ENCODE results near the gene ZBTB7C.
A peak's percentile ranks its signal among the peaks of the same experiment; 100 is the strongest.
"Not testable (repeated sequence)": the region's sequence is repeated elsewhere in the genome, so short reads cannot be mapped to it uniquely, and the experiment has no call there.

Gene ZBTB7C

DNA sequence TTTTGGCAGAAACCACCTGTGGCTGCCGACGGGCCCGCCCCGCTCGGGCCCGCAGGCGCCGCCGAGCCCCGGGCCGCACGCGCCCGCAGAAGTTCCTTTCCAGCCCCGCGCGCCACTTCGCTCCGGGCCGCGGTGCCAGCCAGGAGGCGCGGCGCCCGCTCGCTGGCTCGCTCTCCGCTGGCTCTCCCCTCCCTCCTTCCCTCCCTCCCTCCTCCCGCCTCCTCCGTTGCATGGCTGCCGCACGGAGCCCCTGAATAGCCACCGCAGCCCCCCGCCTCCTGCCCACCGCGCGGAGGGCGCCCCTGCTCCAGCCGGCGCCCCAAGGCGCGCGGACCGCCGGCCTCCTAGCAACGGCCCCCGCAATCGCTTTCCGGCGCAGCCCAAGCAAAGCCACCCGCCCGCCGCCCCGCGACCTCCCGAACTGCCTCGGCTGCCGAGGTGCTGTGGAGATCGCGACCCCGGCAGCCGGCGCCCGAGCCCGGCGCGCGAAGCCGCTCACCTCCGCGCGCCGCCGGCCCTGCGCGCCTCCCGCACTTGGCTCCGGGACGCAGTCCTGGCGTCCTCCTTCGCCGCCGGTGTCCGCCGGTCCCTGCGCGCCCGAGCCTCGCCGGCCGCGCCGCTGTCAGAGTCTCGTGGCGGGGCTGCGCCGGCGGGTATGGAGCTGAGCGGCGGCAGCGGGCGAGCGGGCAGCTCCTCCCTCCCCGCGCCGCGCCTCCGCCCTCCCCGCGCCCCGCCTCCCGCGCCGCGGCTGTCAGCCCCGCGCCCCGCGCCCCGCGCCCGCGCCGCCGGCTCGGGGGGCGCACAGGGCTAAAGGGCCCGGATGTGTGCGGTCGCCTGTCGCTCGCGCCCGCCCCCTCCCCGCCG lies at the start of gene ZBTB7C:
ZBTB7C (minus strand) TSS at position 657 of the 864 bp plus-strand sequence.
- no peak for DNase-seq (ENCODE audit: low read depth)

DNA sequence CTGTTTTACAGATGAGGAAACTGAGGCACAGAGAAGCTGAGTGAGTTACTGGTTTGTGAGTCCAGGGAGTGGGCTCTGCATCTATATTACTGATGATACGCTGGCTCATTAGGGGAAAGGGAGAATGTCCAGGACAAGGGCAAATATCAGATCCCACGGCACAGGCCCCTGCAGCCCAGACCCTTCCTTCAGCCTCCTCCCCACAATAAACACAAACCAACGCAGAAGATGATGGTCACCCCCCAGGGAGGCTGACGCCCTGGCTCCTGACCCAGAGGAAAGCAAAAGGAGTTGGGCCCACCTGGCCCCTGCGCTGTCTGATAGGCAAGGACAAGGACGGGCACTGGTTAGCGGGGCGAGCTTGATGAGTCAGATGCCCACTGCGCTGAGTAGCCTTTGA lies 47.7 kb upstream of the ZBTB7C start:
- no peak for DNase-seq (ENCODE audit: low read depth)

- DNase-seq (ENCODE audit: low read depth): peak; percentile 14
Observed at GRCh38 chr18:48455555-48456478, 46.6 kb upstream of the ZBTB7C start.

- DNase-seq (ENCODE audit: low read depth): no peak
Observed at GRCh38 chr18:48454261-48454757, 45.1 kb upstream of the ZBTB7C start.

- DNase-seq (ENCODE audit: low read depth): no peak
Observed at GRCh38 chr18:48453330-48454066, 44.3 kb upstream of the ZBTB7C start.

DNA sequence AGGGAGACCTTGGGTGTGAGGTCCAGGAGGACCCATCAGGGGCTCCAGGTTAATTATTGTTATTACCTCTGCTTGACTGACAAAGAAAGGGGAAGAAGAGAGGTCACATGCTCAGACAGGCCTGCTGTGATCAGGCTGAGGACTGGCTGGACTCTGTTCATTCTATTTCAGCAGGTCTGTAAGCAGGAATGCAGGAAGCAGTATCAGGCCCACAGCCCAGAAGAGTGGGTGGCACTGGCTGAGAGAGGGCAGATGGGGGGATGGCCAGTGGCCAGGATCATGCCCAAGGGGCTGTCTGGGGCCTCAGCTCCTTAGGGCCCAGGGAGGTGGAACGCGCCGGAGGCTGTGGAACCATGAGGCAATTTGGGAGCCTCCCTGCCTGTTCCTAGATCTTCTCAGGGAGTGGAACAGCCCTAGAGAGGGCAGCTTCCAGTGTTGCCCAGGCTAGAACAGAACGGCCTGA lies 43.7 kb upstream of the ZBTB7C start:
- DNase-seq (ENCODE audit: low read depth): no peak

GRCh38 chr18:48450685-48451084 lies 41.5 kb upstream of the ZBTB7C start:
- DNase-seq (ENCODE audit: low read depth): no peak

DNA sequence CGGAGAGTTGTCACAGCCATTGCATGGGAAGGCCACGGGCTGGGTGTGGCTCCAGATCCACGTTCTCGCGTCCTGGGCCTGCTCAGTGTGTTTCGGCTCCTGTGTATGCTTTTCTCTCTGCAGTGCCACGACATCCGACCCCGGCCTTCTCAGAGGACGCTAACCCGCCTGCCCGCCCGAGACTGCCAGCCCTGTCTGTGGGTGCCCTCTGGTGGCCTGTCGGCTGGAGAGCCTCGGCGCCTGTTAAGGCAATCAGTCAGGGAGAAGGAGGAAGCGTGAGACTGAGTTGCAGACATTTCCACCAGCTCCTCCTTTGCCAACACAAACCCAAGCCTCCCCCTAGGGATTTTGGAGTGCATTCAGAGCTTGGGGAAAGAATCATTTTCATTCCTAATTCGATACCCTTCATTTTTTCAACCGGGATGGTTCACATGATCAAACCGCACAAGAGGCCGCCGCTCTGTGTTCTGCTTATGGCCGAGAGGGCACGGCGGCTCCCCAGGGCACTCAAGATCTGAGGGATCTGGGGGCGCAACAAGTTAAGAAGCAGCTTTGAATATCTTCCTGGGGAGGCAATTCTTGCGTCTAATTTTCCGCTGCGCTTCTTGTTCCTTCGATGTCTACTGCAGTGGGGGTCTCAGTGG lies 37.5 kb upstream of the ZBTB7C start:
- DNase-seq (ENCODE audit: low read depth): peak; percentile 51

GRCh38 chr18:48445540-48445939 lies 36.4 kb upstream of the ZBTB7C start:
- peak; percentile 69 for DNase-seq (ENCODE audit: low read depth)

- no peak for DNase-seq (ENCODE audit: low read depth)
Observed at GRCh38 chr18:48442761-48443160, 33.6 kb upstream of the ZBTB7C start.

DNA sequence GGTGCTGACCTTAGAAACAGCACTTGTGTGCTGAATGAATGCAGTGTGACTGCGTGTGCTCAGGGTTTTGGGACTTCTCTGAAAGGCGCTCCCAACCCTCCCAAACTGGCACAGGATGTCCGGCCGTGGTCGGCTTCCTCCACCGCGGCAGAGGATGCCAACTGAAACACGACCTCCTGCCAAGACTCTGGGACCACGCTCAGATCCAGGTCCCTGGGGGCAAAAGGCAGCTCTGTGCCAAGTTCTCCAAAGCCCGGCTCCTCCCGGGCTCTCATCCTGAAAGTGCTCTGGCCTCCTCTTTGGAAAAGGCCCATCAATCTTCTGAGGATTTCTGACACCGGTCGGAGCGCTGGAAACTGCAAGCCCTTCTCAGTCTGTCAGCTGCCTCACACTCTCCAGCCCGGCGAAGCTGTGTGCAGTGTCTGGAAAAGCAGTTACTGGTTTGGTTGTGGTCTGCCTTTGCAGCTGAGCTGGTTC lies 32.3 kb upstream of the ZBTB7C start:
- DNase-seq (ENCODE audit: low read depth): no peak

DNA sequence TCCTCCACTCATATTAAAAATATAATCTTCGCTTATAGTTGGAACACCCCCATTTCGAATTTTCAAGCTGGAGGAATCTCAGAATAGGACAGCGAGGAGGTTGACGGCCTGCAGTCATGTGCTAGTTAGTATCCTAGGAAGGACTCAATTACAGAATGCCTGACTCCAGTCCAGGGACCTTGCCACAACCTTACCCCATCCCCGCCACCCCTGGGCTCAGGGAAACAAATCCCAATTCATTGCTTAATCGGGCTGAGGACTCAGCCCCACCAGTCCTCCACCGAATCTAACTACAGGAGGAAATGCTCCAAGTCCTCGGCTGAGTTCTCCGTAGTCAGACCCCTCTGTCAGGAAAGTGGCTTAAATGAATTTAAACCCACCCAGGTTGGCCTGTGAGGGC lies 31.7 kb upstream of the ZBTB7C start:
- no peak for DNase-seq (ENCODE audit: low read depth)

DNA sequence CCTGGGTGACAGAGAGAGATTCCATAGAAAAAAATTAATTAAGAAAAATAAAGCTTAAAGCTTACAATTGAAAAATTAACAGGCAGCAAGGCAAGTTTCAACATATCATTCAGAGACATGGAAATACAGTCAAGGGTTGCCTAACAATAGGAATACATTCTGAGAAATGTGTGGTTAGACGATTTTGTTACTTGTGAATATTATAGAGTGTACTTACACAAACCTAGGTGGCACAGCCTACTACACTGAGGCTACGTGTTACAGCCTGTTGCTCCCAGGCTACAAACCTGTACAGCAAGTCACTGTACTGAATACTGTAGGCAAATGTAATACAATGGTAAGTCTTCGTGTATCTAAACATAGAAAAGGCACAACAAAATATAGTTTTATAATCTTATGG lies 27.7 kb upstream of the ZBTB7C start:
- DNase-seq (ENCODE audit: low read depth): no peak

DNA sequence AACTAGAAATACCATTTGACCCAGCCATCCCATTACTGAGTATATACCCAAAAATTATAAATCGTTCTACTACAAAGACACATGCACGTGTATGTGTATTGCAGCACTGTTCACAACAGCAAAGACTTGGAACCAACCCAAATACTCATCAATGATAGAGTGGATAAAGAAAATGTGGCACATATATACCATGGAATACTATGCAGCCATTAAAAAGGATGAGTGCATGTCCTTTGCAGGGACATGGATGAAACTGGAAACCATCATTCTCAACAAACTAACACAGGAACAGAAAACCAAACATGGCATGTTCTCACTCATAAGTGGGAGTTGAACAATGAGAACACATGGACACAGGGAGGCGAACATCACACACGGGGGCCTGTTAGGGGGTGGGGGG lies 25.2 kb upstream of the ZBTB7C start:
- DNase-seq (ENCODE audit: low read depth): not testable (repeated sequence)

DNA sequence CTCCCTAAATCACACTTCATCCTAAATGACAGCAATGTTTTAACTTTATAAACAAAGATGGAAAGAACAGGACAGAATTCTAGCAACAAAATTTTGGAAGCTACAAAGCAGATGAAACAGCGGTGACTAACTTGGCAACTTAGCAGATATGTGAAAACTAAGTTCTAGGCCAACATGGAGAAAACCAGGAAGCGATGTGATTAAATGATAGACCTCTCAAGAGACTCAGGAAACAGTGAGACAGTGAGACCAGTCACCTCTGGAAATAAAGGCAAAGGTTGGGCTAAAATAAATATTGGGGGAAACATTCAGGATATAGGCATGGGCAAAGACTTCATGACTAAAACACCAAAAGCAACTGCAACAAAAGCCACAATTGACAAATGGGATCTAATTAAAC lies 24.4 kb upstream of the ZBTB7C start:
- DNase-seq (ENCODE audit: low read depth): no peak

DNA sequence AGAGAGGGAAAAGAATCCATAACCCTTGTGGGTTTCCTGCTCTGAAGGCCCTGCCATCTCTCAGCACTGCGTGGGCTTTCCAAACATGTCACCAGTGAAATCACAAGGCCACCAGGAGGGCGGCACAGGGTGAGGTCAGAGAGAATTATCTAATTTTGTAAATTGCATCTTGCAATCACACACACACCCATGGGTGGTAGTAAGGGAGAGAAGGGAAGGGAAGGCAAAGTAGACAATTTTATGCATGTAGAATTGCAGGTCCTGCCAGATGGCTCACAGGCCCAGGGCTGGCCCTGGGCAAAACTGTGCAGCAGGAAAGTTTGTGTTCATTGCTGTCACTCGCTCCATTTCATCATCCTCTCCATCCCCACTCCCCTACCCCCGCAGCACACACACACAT lies 21.0 kb upstream of the ZBTB7C start:
- no peak for DNase-seq (ENCODE audit: low read depth)

DNA sequence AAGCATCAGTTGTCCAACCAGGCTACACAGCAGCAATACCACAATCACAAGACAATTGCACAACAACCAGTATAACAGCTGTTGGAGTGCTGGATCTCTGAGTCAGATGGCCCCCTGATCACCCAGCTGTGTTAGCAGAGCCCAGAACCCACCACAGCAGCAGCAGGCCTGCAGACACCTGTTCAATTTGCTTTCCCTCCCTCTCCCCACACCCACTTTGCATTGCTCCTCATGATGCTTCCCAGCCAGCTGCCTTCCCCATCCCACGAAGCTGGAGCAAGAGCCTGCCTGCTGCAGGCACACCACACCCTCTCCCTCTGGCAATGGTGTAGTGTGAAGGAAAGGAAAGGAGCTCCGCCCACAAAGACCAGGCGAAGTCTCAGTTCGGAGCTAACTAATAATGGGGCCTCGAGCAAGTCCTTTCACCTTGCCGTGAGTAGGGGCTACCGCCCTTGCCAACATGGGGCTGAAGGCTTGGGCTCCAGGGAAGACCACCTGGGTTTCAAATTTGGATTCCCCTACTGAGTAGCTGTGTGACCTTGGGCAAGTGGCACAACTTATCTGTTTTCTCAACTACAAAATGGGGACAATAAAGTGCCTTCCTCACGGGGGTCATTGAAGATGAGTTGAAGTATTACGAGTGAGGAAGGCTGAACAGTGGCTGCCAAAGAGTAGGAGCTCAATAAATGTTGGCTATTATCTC lies 19.4 kb upstream of the ZBTB7C start:
- no peak for DNase-seq (ENCODE audit: low read depth)

DNA sequence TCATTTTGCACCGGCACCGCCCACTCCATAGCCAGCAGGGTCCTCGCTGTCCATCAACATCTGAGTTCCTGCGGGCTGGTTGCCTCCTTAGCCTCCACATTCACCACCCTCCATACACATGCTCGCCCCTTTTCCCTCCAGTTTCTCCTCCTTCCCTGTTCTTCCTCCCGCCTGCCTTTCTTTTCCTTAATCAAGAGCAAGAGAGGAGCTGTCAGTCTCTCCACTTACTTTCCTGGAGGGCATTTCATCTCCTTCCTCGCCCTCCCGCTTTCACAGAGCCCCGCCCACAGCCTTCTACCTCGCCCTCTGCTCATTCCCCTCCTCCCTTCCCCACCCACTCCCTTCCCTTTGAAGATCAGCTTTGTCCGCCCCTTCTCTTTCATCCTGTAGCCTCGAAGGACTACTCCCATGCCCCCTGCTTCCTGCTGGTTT lies 13.8 kb upstream of the ZBTB7C start:
- DNase-seq (ENCODE audit: low read depth): no peak

DNA sequence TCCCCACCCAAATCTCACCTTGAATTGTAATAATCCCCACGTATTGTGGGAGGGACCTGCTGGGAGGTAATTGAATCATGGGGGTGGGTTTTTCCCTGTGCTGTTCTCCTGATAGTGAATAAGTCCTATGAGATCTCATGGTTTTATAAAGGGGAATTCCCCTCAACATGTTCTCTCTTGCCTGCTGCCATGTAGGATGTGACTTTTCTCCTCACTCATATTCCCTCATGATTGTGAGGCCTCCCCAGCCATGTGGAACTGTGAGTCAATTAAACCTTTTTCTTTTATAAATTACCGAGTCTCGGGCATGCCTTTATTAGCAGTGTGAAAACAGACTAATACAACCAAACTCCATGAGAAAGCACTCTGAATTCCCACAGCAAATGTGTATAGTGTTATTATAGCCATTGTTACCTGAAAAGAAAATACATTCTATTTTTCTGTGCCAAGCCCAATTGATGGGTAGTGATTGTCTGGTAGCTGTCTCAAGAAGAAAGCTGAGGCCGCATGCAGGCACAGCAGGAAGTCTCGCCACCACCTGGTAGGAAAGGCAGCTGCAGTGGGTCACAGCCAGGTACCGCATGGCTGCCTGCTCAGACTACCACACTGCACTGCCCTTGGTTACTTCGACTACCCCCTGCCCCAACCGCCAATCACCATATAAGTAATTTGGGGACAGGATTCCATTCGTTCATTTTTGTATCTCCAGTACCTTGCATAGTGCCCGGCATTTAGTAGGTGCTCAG lies 10.3 kb upstream of the ZBTB7C start:
- no peak for DNase-seq (ENCODE audit: low read depth)
